Measurements from ENCODE around the gene SGPP1.
A peak's percentile ranks its signal among the peaks of the same experiment; 100 is the strongest.
"Not testable (repeated sequence)": the region's sequence is repeated elsewhere in the genome, so short reads cannot be mapped to it uniquely, and the experiment has no call there.

SGPP1 gene

DNA sequence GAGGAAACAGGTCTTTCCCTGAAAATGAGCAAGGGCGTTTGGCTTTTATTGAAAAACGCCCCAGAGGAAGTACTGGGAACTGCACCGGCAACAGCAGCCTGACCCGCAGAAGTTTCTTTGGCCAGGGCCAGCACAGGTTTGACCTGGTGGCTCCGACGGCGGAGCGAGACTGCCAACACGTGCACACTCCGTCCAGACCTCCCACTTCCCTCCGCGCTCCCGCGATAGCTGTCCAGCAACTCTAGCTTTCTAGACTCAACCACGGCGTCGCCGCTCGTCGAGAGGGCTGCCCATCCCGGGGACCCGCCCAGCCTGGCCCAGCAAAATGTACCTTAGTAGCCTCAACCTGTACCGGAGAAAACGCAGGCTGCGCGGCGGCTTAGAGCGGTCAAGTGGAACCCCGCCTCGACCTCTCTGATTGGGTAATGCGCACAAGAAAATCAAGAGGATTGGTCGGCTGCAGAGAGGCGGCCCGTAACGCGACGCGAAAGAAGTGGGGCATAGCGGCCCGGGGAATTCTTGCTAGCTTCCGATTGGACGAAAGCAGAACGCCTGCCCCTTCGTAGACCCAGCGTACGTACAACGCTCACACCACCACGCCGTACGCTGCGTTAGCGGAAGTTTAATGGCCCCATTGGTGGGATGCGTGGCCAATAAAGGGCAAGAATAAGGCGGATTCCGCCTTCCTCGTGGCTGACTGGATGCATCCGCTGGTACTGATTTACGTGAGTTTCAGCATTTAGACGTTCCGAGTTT is 86.2 kb downstream of the SGPP1 start, which contains the start of gene WDR89:
Gene WDR89 (minus strand): TSS at position 399 of the 756 bp plus-strand sequence. CDS start 41,929 bp downstream, outside the sequence.
- H3K27me3 ChIP-seq (ENCODE audit: control insufficient read depth, insufficient read depth, low read length), result no peaks in the 10 kb centered on the region
- H3K36me3 ChIP-seq (ENCODE audit: control insufficient read depth, insufficient read depth, low read length), result no peaks in the 10 kb centered on the region
- peak within 1 kb of the TSS; percentile 28 for H3K9ac ChIP-seq (ENCODE audit: low read length)
- peak within 1 kb of the TSS; percentile 97 for H3K27ac ChIP-seq (ENCODE audit: low read depth, low read length)
- H3K4me3 ChIP-seq (ENCODE audit: low read length), result peak within 1 kb of the TSS; percentile 90
- peaks cover 3% of the 10 kb centered on the region for H3K4me1 ChIP-seq (ENCODE audit: control insufficient read depth, insufficient read depth, low read length)

DNA sequence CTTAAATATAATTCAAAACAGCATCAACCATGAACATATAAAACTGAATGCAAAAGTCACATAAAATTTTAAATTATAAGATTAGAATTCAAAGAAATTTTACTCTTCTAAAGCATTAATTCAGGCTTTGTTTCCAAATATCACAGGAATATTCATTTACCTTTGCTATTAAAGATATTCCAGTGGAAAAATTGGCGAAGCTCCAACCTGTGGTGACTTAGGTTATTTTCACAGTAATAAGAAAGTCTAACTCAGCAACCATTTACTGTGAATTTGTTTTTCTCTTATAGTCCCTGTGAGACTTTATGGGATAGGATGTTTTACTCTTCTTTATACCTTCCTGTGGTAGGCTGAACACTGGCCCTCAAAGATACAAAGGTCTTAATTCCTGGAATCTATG is 89.4 kb downstream of the SGPP1 start:
- H3K9ac ChIP-seq (ENCODE audit: low read length), result no peak overlapping the region
- H3K4me1 ChIP-seq (ENCODE audit: control insufficient read depth, insufficient read depth, low read length), result peaks cover 3% of the 10 kb centered on the region
- H3K4me3 ChIP-seq (ENCODE audit: low read length), result no peak overlapping the region
- H3K27me3 ChIP-seq (ENCODE audit: control insufficient read depth, insufficient read depth, low read length), result no peaks in the 10 kb centered on the region
- H3K27ac ChIP-seq (ENCODE audit: low read depth, low read length), result no peak overlapping the region
- no peaks in the 10 kb centered on the region for H3K36me3 ChIP-seq (ENCODE audit: control insufficient read depth, insufficient read depth, low read length)

DNA sequence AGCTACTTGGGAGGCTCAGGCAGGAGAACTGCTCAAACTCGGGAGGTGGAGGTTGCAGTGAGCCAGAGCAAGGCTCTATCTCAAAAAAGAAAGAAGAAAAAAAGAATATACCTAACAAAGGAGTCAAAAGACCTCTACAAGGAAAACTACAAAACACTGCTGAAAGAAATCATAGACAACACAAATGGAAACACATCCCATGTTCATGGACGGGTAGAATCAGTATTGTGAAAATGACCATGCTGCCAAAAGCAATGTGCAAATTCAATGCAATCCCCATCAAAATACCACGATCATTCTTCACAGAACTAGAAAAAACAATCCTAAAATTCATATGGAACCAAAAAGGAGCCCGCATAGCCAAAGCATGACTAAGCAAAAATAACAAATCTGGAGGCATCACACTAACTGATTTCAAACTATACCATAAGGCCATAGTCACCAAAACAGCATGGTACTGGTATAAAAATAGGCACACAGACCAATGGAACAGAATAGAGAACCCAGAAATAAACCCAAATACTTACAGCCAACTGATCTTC is 91.7 kb downstream of the SGPP1 start:
- not testable (repeated sequence) for H3K4me1 ChIP-seq (ENCODE audit: control insufficient read depth, insufficient read depth, low read length); H3K27ac ChIP-seq (ENCODE audit: low read depth, low read length); H3K9ac ChIP-seq (ENCODE audit: low read length); H3K4me3 ChIP-seq (ENCODE audit: low read length); H3K36me3 ChIP-seq (ENCODE audit: control insufficient read depth, insufficient read depth, low read length); H3K27me3 ChIP-seq (ENCODE audit: control insufficient read depth, insufficient read depth, low read length)
